8988T (cell line): Measurements from ENCODE around the gene PRIMA1.
A peak's percentile ranks its signal among the peaks of the same experiment; 100 is the strongest.

Source experiments
- DNase-seq: peaks from one replicate; pipeline ENCODE4 v3.0.0; 2011

PRIMA1 gene

GRCh38 chr14:93752980-93753561 lies 35.2 kb downstream of the PRIMA1 start:
- DNase-seq, result no peak

- DNase-seq, result no peak
Measured at GRCh38 chr14:93751946-93752655, 36.2 kb downstream of the PRIMA1 start.

- no peak for DNase-seq
Measured at GRCh38 chr14:93749076-93749420, 39.2 kb downstream of the PRIMA1 start.

GRCh38 chr14:93748208-93749075 lies 39.8 kb downstream of the PRIMA1 start:
- DNase-seq, result no peak

- no peak for DNase-seq
Measured at GRCh38 chr14:93747560-93747959, 40.7 kb downstream of the PRIMA1 start.

GRCh38 chr14:93747102-93747501 lies 41.2 kb downstream of the PRIMA1 start:
- DNase-seq, result no peak

- no peak for DNase-seq
Measured at GRCh38 chr14:93745603-93746273, 42.5 kb downstream of the PRIMA1 start.

- DNase-seq, result no peak
Measured at GRCh38 chr14:93744876-93745275, 43.4 kb downstream of the PRIMA1 start.

- no peak for DNase-seq
Measured at GRCh38 chr14:93744176-93744575, 44.1 kb downstream of the PRIMA1 start.

GRCh38 chr14:93743270-93744060 lies 44.8 kb downstream of the PRIMA1 start:
- no peak for DNase-seq

GRCh38 chr14:93742761-93743160 lies 45.5 kb downstream of the PRIMA1 start:
- DNase-seq, result no peak

GRCh38 chr14:93741556-93742230 lies 46.6 kb downstream of the PRIMA1 start:
- no peak for DNase-seq

GRCh38 chr14:93737634-93738033 lies 50.7 kb downstream of the PRIMA1 start:
- DNase-seq, result no peak

GRCh38 chr14:93736378-93737014 lies 51.8 kb downstream of the PRIMA1 start:
- DNase-seq, result peak; percentile 73

- DNase-seq, result no peak
Measured at GRCh38 chr14:93735206-93735605, 53.1 kb downstream of the PRIMA1 start.

- peak; percentile 75 for DNase-seq
Measured at GRCh38 chr14:93734086-93734822, 54.0 kb downstream of the PRIMA1 start.

GRCh38 chr14:93733631-93734030 lies 54.7 kb downstream of the PRIMA1 start:
- no peak for DNase-seq

GRCh38 chr14:93733231-93733630 lies 55.1 kb downstream of the PRIMA1 start:
- DNase-seq, result no peak

- no peak for DNase-seq
Measured at GRCh38 chr14:93732524-93732923, 55.8 kb downstream of the PRIMA1 start.

GRCh38 chr14:93731753-93732152 lies 56.5 kb downstream of the PRIMA1 start:
- no peak for DNase-seq

- DNase-seq, result no peak
Measured at GRCh38 chr14:93729993-93730392, 58.3 kb downstream of the PRIMA1 start.
